ENCODE measurements around the gene ZC3H12C. TPM values are rescaled to one million over a fixed set of nuclear protein-coding genes. Genes with fewer than 3 reads are reported as not detected.

ZC3H12C gene
- total and polyA plus RNA-seq, 9 donors = 2.5 to 21.0 (median 16.2) TPM

GRCh38 chr11:110087812-110088534 is 5.2 kb upstream of the ZC3H12C start:
- intact Hi-C loops (cut with DNase I) = no loop called here
- no peaks in the 10 kb centered on the region for H3K27me3 ChIP-seq
- 89 to 94% (median 90%) methylated on average over 5 of the region's 5 CpGs for WGBS, 3 donors
- H3K4me3 ChIP-seq = no peak overlapping the region
- H3K27ac ChIP-seq = no peak overlapping the region
- H3K4me1 ChIP-seq (ENCODE audit: insufficient read depth) = no peaks in the 10 kb centered on the region
- H3K9me3 ChIP-seq = no peaks in the 10 kb centered on the region
- DNase-seq = no peak
- H3K36me3 ChIP-seq = no peaks in the 10 kb centered on the region
- TF ChIP-seq EP300 (IDR thresholded peaks at IDR 0.05) (no peak), POLR2A (IDR thresholded peaks at IDR 0.05) (no peak)
- TF ChIP-seq, protein P1, sequence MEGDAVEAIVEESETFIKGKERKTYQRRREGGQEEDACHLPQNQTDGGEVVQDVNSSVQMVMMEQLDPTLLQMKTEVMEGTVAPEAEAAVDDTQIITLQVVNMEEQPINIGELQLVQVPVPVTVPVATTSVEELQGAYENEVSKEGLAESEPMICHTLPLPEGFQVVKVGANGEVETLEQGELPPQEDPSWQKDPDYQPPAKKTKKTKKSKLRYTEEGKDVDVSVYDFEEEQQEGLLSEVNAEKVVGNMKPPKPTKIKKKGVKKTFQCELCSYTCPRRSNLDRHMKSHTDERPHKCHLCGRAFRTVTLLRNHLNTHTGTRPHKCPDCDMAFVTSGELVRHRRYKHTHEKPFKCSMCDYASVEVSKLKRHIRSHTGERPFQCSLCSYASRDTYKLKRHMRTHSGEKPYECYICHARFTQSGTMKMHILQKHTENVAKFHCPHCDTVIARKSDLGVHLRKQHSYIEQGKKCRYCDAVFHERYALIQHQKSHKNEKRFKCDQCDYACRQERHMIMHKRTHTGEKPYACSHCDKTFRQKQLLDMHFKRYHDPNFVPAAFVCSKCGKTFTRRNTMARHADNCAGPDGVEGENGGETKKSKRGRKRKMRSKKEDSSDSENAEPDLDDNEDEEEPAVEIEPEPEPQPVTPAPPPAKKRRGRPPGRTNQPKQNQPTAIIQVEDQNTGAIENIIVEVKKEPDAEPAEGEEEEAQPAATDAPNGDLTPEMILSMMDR (IDR thresholded peaks at IDR 0.05) = no peak

- DNase-seq = no peak
- H3K4me1 ChIP-seq (ENCODE audit: insufficient read depth) = no peaks in the 10 kb centered on the region
- H3K27me3 ChIP-seq = no peaks in the 10 kb centered on the region
- no peak overlapping the region for H3K27ac ChIP-seq
- 94 to 95% (median 95%) methylated on average over 5 of the region's 5 CpGs for WGBS, 3 donors
- H3K36me3 ChIP-seq = no peaks in the 10 kb centered on the region
- TF ChIP-seq, protein P1 (IDR thresholded peaks at IDR 0.05) = no peak
- no peak for TF ChIP-seq POLR2A (IDR thresholded peaks at IDR 0.05)
- TF ChIP-seq EP300 (IDR thresholded peaks at IDR 0.05) = no peak
- intact Hi-C loops (cut with DNase I) = no loop called here
- H3K9me3 ChIP-seq = no peaks in the 10 kb centered on the region
- H3K4me3 ChIP-seq = no peak overlapping the region
These were observed 4.5 kb upstream of the ZC3H12C start for GRCh38 chr11:110088535-110089344.

- intact Hi-C loops (cut with DNase I) = loop anchor here in 2 of 4 donors (10.0 kb wide), 2 partner anchors 135 to 335 kb away; partner anchors contain the start of gene FDX1 (in 1 of the 2)
- H3K9me3 ChIP-seq = no peaks in the 10 kb centered on the region
- DNase-seq = no peak
- no peaks in the 10 kb centered on the region for H3K4me1 ChIP-seq (ENCODE audit: insufficient read depth)
- H3K27ac ChIP-seq = no peak overlapping the region
- H3K27me3 ChIP-seq = no peaks in the 10 kb centered on the region
- H3K4me3 ChIP-seq = no peak overlapping the region
- TF ChIP-seq, protein P1 (IDR thresholded peaks at IDR 0.05) = no peak
- no peak for TF ChIP-seq EP300 (IDR thresholded peaks at IDR 0.05)
- TF ChIP-seq POLR2A (IDR thresholded peaks at IDR 0.05) = no peak
- no peaks in the 10 kb centered on the region for H3K36me3 ChIP-seq
- 65 to 70% (median 66%) methylated on average over 5 of the region's 5 CpGs for WGBS, 3 donors
These were observed 3.4 kb upstream of the ZC3H12C start for GRCh38 chr11:110089617-110090282.

DNA sequence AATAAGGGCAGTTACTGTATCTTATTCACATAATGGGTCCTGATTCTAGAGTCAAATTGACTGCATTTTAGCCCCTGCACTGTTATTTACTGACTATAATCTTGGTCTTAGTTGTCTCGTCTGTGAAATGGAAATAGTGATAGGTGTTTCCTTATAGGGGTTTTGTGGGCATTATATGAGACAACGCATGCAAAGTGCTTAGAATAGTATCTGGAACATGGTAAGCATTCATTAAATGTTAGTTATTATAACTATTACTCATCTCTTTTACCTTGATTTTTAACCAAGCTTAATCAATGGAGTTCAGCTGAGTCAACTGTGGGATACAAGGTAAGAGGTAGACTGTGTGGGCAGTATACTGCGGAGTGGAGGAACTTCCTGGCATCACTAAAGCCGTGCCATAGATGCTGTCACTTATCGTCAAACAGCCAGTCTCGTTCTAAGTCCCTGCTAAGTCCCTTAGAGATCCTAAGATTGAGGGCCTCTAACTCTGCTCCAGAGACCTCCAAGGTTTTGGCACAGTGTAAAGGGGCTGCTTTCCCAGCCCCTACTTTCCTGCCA is 2.6 kb upstream of the ZC3H12C start:
- intact Hi-C loops (cut with DNase I) = loop anchor here in 2 of 4 donors (10.0 kb wide), 2 partner anchors 136 to 334 kb away; partner anchors contain the start of gene FDX1 (in 1 of the 2)
- no peaks in the 10 kb centered on the region for H3K27me3 ChIP-seq

More for the DNA sequence above, 2.6 kb upstream of the ZC3H12C start:
- WGBS, 3 donors = 78 to 96% (median 95%) methylated on average over 6 of the region's 6 CpGs
- no peak for TF ChIP-seq EP300 (IDR thresholded peaks at IDR 0.05)
- TF ChIP-seq, protein P1 (IDR thresholded peaks at IDR 0.05) = no peak
- TF ChIP-seq POLR2A (IDR thresholded peaks at IDR 0.05) = no peak
- no peaks in the 10 kb centered on the region for H3K36me3 ChIP-seq
- H3K4me1 ChIP-seq (ENCODE audit: insufficient read depth) = no peaks in the 10 kb centered on the region
- H3K9me3 ChIP-seq = no peaks in the 10 kb centered on the region
- H3K27ac ChIP-seq = no peak overlapping the region
- no peak overlapping the region for H3K4me3 ChIP-seq
- no peak for DNase-seq

Measured in ovary (tissue), 9 donors.